A673 (cell line): Measurements from ENCODE around the gene DCP1A. TPM values are rescaled to one million over a fixed set of nuclear protein-coding genes. Genes with fewer than 3 reads are reported as not detected.
"Not testable (repeated sequence)": the region's sequence is repeated elsewhere in the genome, so short reads cannot be mapped to it uniquely, and the experiment has no call there.

Experiments used
- BruUV-seq: library from RNA; stranded (reverse); fragments of 400-500 nt; replicated peaks from 2 replicates; lab custom pipeline; 2021; lab: Mats Ljungman, UMichigan
- CTCF ChIA-PET: fragments of 300-600 bp; sonication (Branson Sonifier 250); formaldehyde crosslinking; loops from one replicate; lab custom pipeline; 2022; ENCODE audit warnings: antibody characterized with exemption; lab: Charles Lee
- POLR2A ChIA-PET: fragments of 300-600 bp; sonication (Branson Sonifier 250); formaldehyde crosslinking; loops from one replicate; lab custom pipeline; 2022; ENCODE audit warnings: antibody characterized with exemption; ENCODE audit not compliant: low non-redundant PET; lab: Charles Lee
- DNase-seq: peaks from one replicate; pipeline ENCODE4 v3.0.0-alpha.2; 2015; ENCODE audit warnings: low spot score
- H3K27ac ChIP-seq: fragments of 200-600 bp; sonication (generic); 2 replicates; pipeline ENCODE4 v1.5.1; 2016; ENCODE audit warnings: mixed run types, low read depth, mild to moderate bottlenecking, mixed read lengths, antibody characterized with exemption, low read length; ENCODE audit not compliant: poor library complexity, severe bottlenecking
- H3K27me3 ChIP-seq: fragments of 200-600 bp; sonication (generic); replicated peaks from 2 replicates; pipeline ENCODE4 v1.6.1; 2017; ENCODE audit warnings: mixed run types, low read depth, mild to moderate bottlenecking, mixed read lengths, antibody characterized with exemption, low read length; ENCODE audit not compliant: insufficient read depth, poor library complexity
- H3K36me3 ChIP-seq: fragments of 200-600 bp; sonication (generic); 2 replicates; pipeline ENCODE4 v1.6.1; 2016; ENCODE audit warnings: mixed run types, mild to moderate bottlenecking, mixed read lengths, antibody characterized with exemption, low read length; ENCODE audit not compliant: insufficient read depth, poor library complexity, severe bottlenecking
- H3K4me1 ChIP-seq: fragments of 200-600 bp; sonication (generic); 2 replicates; pipeline ENCODE4 v1.6.1; 2017; ENCODE audit warnings: mixed run types, mild to moderate bottlenecking, mixed read lengths, antibody characterized with exemption, low read length; ENCODE audit not compliant: insufficient read depth, poor library complexity, severe bottlenecking
- H3K4me3 ChIP-seq: fragments of 200-600 bp; sonication (generic); 2 replicates; pipeline ENCODE4 v1.5.1; 2016; ENCODE audit warnings: low read depth, mixed run types, mild to moderate bottlenecking, mixed read lengths, low read length; ENCODE audit not compliant: poor library complexity, severe bottlenecking
- H3K9me3 ChIP-seq: fragments of 200-600 bp; sonication (generic); 2 replicates; pipeline ENCODE4 v1.6.1; 2016; ENCODE audit warnings: mixed run types, low read depth, mild to moderate bottlenecking, mixed read lengths, antibody characterized with exemption, low read length; ENCODE audit not compliant: poor library complexity, severe bottlenecking
- CTCF ChIP-seq: fragments of 300-800, 200-600 bp; sonication (generic); conservative IDR thresholded peaks from 2 replicates; pipeline ENCODE4 v1.5.1; 2017; ENCODE audit warnings: low read depth, mild to moderate bottlenecking, antibody characterized with exemption, low read length, moderate library complexity, mixed read lengths
- EZH2 ChIP-seq: fragments of 200-600 bp; sonication (generic); IDR thresholded peaks from 2 replicates; pipeline ENCODE4 v1.6.1; 2017; ENCODE audit warnings: borderline replicate concordance, low read depth, mild to moderate bottlenecking, mixed read lengths, antibody characterized with exemption, low read length; ENCODE audit not compliant: poor library complexity, severe bottlenecking
- intact Hi-C: fragments of 100-400 bp; cut with micrococcal nuclease; formaldehyde crosslinking; loops from one replicate; pipeline ENCODE4 v1.10.0; 2022; ENCODE audit not compliant: unreplicated experiment
- total RNA-seq: library from RNA; stranded (reverse); gene quantifications from 2 replicates; pipeline ENCODE4 v1.2.3, GENCODE V29; 2021

DCP1A gene
- total RNA-seq, 1 experiment from 2014 or later = 13.1 TPM

- CTCF ChIA-PET = no interaction called here
- Histone ChIP-seq H3K27ac (peak overlapping the region; percentile 82), H3K4me1 (no peaks in the 10 kb centered on the region), H3K9me3 (no peaks in the 10 kb centered on the region), H3K4me3 (peak overlapping the region; percentile 83), H3K36me3 (no peaks in the 10 kb centered on the region), H3K27me3 (no peaks in the 10 kb centered on the region)
- TSS peak; percentile 31 for BruUV-seq
- no peak for TF ChIP-seq CTCF
- no peak for TF ChIP-seq EZH2
- DNase-seq = no peak
- intact Hi-C loops = no loop called here
- POLR2A ChIA-PET = no interaction called here
These were observed 93.4 kb downstream of the DCP1A start for GRCh38 chr3:53253707-53254508.

GRCh38 chr3:53252947-53253322 lies 94.4 kb downstream of the DCP1A start:
- H3K36me3 ChIP-seq, H3K4me3 ChIP-seq, BruUV-seq, H3K27me3 ChIP-seq, H3K9me3 ChIP-seq, DNase-seq, intact Hi-C loops, H3K27ac ChIP-seq, POLR2A ChIA-PET, CTCF ChIA-PET, H3K4me1 ChIP-seq: not testable (repeated sequence)

GRCh38 chr3:53252096-53252946 lies 95.0 kb downstream of the DCP1A start:
- DNase-seq = no peak
- CTCF ChIA-PET = no interaction called here
- H3K36me3 ChIP-seq = no peaks in the 10 kb centered on the region
- no peaks in the 10 kb centered on the region for H3K4me1 ChIP-seq
- TSS peak; percentile 22 for BruUV-seq
- H3K27ac ChIP-seq = no peak overlapping the region
- POLR2A ChIA-PET = no interaction called here
- intact Hi-C loops = no loop called here
- no peaks in the 10 kb centered on the region for H3K9me3 ChIP-seq
- no peaks in the 10 kb centered on the region for H3K27me3 ChIP-seq
- no peak overlapping the region for H3K4me3 ChIP-seq
- TF ChIP-seq CTCF (no peak), EZH2 (no peak)
